Caco-2 (cell line): ENCODE results near the gene CCDC9B. TPM values are rescaled to one million over a fixed set of nuclear protein-coding genes. Genes with fewer than 3 reads are reported as not detected.

Experiments
- BruUV-seq: library from RNA; stranded (reverse); fragments of 400-500 nt; replicated peaks from 2 replicates; lab custom pipeline; 2021; lab: Mats Ljungman, UMichigan
- CTCF ChIA-PET: fragments of 300-600 bp; sonication (Branson Sonifier 250); formaldehyde crosslinking; loops from one replicate; lab custom pipeline; 2022; ENCODE audit warnings: antibody characterized with exemption; lab: Charles Lee
- POLR2A ChIA-PET: fragments of 300-600 bp; sonication (Branson Sonifier 250); formaldehyde crosslinking; loops from one replicate; lab custom pipeline; 2022; ENCODE audit warnings: antibody characterized with exemption; lab: Charles Lee
- DNase-seq, 2 experiments: peaks; one replicate each; pipeline versions ENCODE4 v3.0.0 to v3.0.0-alpha.2; 2020 to 2022
- H3K27me3 ChIP-seq: replicated peaks from 2 replicates; pipeline ENCODE4 v1.6.0; 2011; ENCODE audit warnings: low read length; ENCODE audit not compliant: control insufficient read depth, insufficient read depth
- H3K36me3 ChIP-seq: 2 replicates; pipeline ENCODE4 v1.5.1; 2011; ENCODE audit warnings: low read length; ENCODE audit not compliant: control insufficient read depth, insufficient read depth
- H3K4me1 ChIP-seq: fragments of 250-450 bp; sonication (Bioruptor Pico); 2 replicates; pipeline ENCODE4 v1.5.1; 2020; ENCODE audit warnings: mild to moderate bottlenecking
- H3K4me3 ChIP-seq: 2 replicates; pipeline ENCODE4 v1.5.1; 2011; ENCODE audit warnings: low read depth, mild to moderate bottlenecking, control low read depth, low read length
- H3K9me3 ChIP-seq: fragments of 250-450 bp; sonication (Bioruptor Pico); 2 replicates; pipeline ENCODE4 v1.5.1; 2020; ENCODE audit warnings: mild to moderate bottlenecking, moderate library complexity
- H3K27ac Mint-ChIP-seq: one replicate; pipeline ENCODE4 v1.8.0; 2022; ENCODE audit warnings: mixed read lengths; ENCODE audit not compliant: unreplicated experiment
- H3K27me3 Mint-ChIP-seq: one replicate; pipeline ENCODE4 v1.8.0; 2022; ENCODE audit warnings: mixed read lengths; ENCODE audit not compliant: insufficient read depth, unreplicated experiment
- H3K36me3 Mint-ChIP-seq: one replicate; pipeline ENCODE4 v1.8.0; 2022; ENCODE audit warnings: mild to moderate bottlenecking, mixed read lengths; ENCODE audit not compliant: insufficient read depth, unreplicated experiment
- H3K4me1 Mint-ChIP-seq: one replicate; pipeline ENCODE4 v1.8.0; 2022; ENCODE audit warnings: low read depth, mixed read lengths; ENCODE audit not compliant: unreplicated experiment
- H3K4me3 Mint-ChIP-seq: one replicate; pipeline ENCODE4 v1.8.0; 2022; ENCODE audit warnings: mild to moderate bottlenecking, moderate library complexity, mixed read lengths; ENCODE audit not compliant: unreplicated experiment
- H3K9me3 Mint-ChIP-seq: one replicate; pipeline ENCODE4 v1.8.0; 2022; ENCODE audit warnings: mixed read lengths; ENCODE audit not compliant: unreplicated experiment
- intact Hi-C: fragments of 100-400 bp; cut with micrococcal nuclease; formaldehyde crosslinking; loops from one replicate; pipeline ENCODE4 v1.10.0; 2022; ENCODE audit not compliant: unreplicated experiment
- total RNA-seq: library from RNA; stranded (reverse); gene quantifications from 2 replicates; pipeline ENCODE4 v1.2.3, GENCODE V29; 2022
- TF ChIP-seq, protein P1 (sequence below), 2 experiments: fragments of 200-600 bp in 1 of 2; IDR thresholded peaks; 1 replicate in 1 of 2; 2 replicates in 1 of 2; pipeline versions ENCODE4 v1.5.1 to v1.8.0; 2011 to 2022; ENCODE audit warnings: antibody characterized with exemption in 1 of 2, control low read depth in 1 of 2, inconsistent platforms in 1 of 2, low read depth in 1 of 2, low read length in 1 of 2, mild to moderate bottlenecking in 1 of 2, moderate library complexity in 1 of 2; ENCODE audit not compliant: insufficient read depth in 1 of 2, severe bottlenecking in 1 of 2, unreplicated experiment in 1 of 2

The CCDC9B gene
- total RNA-seq, 1 experiment from 2014 or later = 0.86 TPM

DNA sequence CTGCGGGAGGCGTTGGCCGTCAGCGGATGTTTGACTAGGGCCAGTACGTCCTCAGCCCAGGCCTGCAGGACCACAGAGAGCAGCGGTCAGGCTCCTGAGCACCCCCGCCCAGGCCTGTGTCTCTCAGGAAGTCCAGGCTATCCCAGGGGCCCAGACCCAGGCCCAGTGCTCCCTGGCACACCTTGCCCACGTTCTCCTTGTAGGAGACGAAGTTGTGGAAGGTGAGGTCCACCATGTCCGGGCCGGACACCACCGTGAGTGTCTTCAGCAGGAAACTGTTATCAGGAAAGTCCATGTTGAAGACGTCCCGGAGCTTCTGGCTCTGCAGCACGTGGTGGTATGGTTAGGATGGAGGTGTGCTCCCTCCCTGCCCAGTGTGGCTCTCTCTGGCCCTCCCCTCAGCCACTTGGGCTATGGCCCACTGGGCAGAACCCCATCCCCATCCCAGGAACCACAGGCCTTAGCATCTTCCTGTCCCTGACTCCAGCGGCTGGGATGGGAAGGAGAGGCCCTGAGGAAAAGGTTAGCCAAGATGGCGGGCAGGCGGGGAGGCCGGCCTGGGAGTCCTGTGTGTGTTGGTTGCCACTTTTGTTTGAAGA lies 38.4 kb downstream of the CCDC9B start:
- DNase-seq = no peak
- H3K27ac Mint-ChIP-seq = no peak overlapping the region
- intact Hi-C loops = no loop called here
- no peaks in the 10 kb centered on the region for H3K36me3 ChIP-seq
- CTCF ChIA-PET = interaction anchor here (1.5 to 1.6 kb wide), 3 partner anchors 7 to 18 kb away, joined by 4 to 11 read pairs (median 6); no protein-coding TSS in a partner anchor
- no peaks in the 10 kb centered on the region; the same call in 1 of the 2 replicates for H3K9me3 ChIP-seq
- H3K4me1 ChIP-seq = no peaks in the 10 kb centered on the region
- H3K4me1 Mint-ChIP-seq = no peaks in the 10 kb centered on the region
- no peaks in the 10 kb centered on the region for H3K9me3 Mint-ChIP-seq
- POLR2A ChIA-PET = no interaction called here
- no TSS peak for BruUV-seq
- TF ChIP-seq, protein P1, sequence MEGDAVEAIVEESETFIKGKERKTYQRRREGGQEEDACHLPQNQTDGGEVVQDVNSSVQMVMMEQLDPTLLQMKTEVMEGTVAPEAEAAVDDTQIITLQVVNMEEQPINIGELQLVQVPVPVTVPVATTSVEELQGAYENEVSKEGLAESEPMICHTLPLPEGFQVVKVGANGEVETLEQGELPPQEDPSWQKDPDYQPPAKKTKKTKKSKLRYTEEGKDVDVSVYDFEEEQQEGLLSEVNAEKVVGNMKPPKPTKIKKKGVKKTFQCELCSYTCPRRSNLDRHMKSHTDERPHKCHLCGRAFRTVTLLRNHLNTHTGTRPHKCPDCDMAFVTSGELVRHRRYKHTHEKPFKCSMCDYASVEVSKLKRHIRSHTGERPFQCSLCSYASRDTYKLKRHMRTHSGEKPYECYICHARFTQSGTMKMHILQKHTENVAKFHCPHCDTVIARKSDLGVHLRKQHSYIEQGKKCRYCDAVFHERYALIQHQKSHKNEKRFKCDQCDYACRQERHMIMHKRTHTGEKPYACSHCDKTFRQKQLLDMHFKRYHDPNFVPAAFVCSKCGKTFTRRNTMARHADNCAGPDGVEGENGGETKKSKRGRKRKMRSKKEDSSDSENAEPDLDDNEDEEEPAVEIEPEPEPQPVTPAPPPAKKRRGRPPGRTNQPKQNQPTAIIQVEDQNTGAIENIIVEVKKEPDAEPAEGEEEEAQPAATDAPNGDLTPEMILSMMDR (IDR thresholded peaks at IDR 0.05; ENCODE audit: insufficient read depth in 1 of 2, low read depth in 1 of 2, low read length in 1 of 2, severe bottlenecking in 1 of 2, unreplicated experiment in 1 of 2) = no peak
- H3K27me3 Mint-ChIP-seq = no peaks in the 10 kb centered on the region
- no peaks in the 10 kb centered on the region for H3K36me3 Mint-ChIP-seq
- no peaks in the 10 kb centered on the region for H3K27me3 ChIP-seq
- no peak overlapping the region for H3K4me3 ChIP-seq
- H3K4me3 Mint-ChIP-seq = no peak overlapping the region

GRCh38 chr15:40301467-40302179 lies 39.1 kb downstream of the CCDC9B start:
- H3K4me1 ChIP-seq = peaks cover 4% of the 10 kb centered on the region
- intact Hi-C loops = no loop called here
- no peaks in the 10 kb centered on the region for H3K27me3 Mint-ChIP-seq
- H3K4me3 ChIP-seq = no peak overlapping the region
- DNase-seq = no peak
- H3K9me3 ChIP-seq = no peaks in the 10 kb centered on the region; the same call in 1 of the 2 replicates
- POLR2A ChIA-PET = no interaction called here
- H3K36me3 ChIP-seq = no peaks in the 10 kb centered on the region
- CTCF ChIA-PET = interaction anchor here (0.6 to 1.6 kb wide), 5 partner anchors 8 to 234 kb away, joined by 3 to 11 read pairs (median 4); no protein-coding TSS in a partner anchor
- no peaks in the 10 kb centered on the region for H3K27me3 ChIP-seq
- TF ChIP-seq, protein P1 (IDR thresholded peaks at IDR 0.05; ENCODE audit: insufficient read depth in 1 of 2, low read depth in 1 of 2, low read length in 1 of 2, severe bottlenecking in 1 of 2, unreplicated experiment in 1 of 2) = no peak
- H3K36me3 Mint-ChIP-seq = no peaks in the 10 kb centered on the region
- no TSS peak for BruUV-seq
- H3K9me3 Mint-ChIP-seq = no peaks in the 10 kb centered on the region
- no peak overlapping the region for H3K27ac Mint-ChIP-seq
- peaks cover 5% of the 10 kb centered on the region for H3K4me1 Mint-ChIP-seq
- H3K4me3 Mint-ChIP-seq = no peak overlapping the region

DNA sequence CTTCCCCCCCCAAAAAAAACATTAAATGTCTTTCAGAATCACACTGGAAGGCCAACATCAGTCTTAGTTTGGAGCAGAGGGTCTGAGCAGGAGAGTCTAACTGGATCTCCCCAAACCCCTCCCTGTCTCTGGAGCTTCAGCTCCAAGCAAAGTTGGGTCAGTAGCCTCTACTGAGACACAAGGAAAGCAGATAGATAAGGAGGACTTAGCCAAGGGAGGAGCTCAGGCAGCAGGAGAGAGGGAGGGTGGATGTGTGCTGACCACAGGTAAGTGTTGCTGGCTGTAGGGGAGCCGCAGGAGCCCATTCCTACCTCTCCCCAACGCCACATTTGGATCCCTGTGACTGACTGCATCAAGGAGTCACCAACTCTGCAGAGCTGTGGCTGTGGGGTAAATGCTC lies 40.0 kb downstream of the CCDC9B start:
- intact Hi-C loops = no loop called here
- CTCF ChIA-PET = interaction anchor here (1.1 to 1.6 kb wide), 4 partner anchors 9 to 21 kb away, joined by 4 to 11 read pairs (median 5); no protein-coding TSS in a partner anchor

More for the DNA sequence above, 40.0 kb downstream of the CCDC9B start:
- no peak overlapping the region for H3K4me3 ChIP-seq
- no peaks in the 10 kb centered on the region; the same call in 1 of the 2 replicates for H3K9me3 ChIP-seq
- POLR2A ChIA-PET = no interaction called here
- no peak for DNase-seq
- H3K36me3 ChIP-seq = no peaks in the 10 kb centered on the region
- H3K27me3 ChIP-seq = no peaks in the 10 kb centered on the region
- H3K4me1 ChIP-seq = peaks cover 6% of the 10 kb centered on the region
- Mint-ChIP-seq H3K36me3 (no peaks in the 10 kb centered on the region), H3K4me3 (no peak overlapping the region), H3K27me3 (no peaks in the 10 kb centered on the region), H3K9me3 (no peaks in the 10 kb centered on the region), H3K4me1 (peaks cover 11% of the 10 kb centered on the region), H3K27ac (no peak overlapping the region)
- no TSS peak for BruUV-seq
- TF ChIP-seq, protein P1 (IDR thresholded peaks at IDR 0.05; ENCODE audit: insufficient read depth in 1 of 2, low read depth in 1 of 2, low read length in 1 of 2, severe bottlenecking in 1 of 2, unreplicated experiment in 1 of 2) = no peak
